T follicular helper cell (primary cell): ENCODE measurements around the gene LTBP3.

Experiments
- DNase-seq: peaks from one replicate; pipeline ENCODE4 v3.0.0-alpha.2; 2020; ENCODE audit warnings: low read depth
- total RNA-seq, 2 experiments: gene quantifications; one replicate each; lab custom pipeline; 2026; lab: John Stamatoyannopoulos, UW

Gene LTBP3
- total RNA-seq, result 18.3 to 139 reads per million in 2 experiments

- DNase-seq, result no peak
Observed at GRCh38 chr11:65558002-65558929, at the start of gene LTBP3. LTBP3 (minus strand) TSS chr11:65558359; CDS start chr11:65557959, 400 bp downstream.

- no peak for DNase-seq
Observed at GRCh38 chr11:65606876-65607613, 48.9 kb upstream of the LTBP3 start.

GRCh38 chr11:65604258-65604657 is 46.1 kb upstream of the LTBP3 start:
- no peak for DNase-seq

- no peak for DNase-seq
Observed at GRCh38 chr11:65599955-65600246, 41.7 kb upstream of the LTBP3 start.

- DNase-seq, result no peak
Observed at GRCh38 chr11:65599216-65599954, 41.2 kb upstream of the LTBP3 start.

- DNase-seq, result no peak
Observed at GRCh38 chr11:65598258-65598699, 40.1 kb upstream of the LTBP3 start.

- DNase-seq, result no peak
Observed at GRCh38 chr11:65596520-65596919, 38.4 kb upstream of the LTBP3 start.

GRCh38 chr11:65595543-65596281 is 37.6 kb upstream of the LTBP3 start, which contains the start of gene KCNK7:
KCNK7 (minus strand) TSS chr11:65595800; CDS start chr11:65595772, 28 bp downstream.
- DNase-seq, result no peak

GRCh38 chr11:65595131-65595530 is 37.0 kb upstream of the LTBP3 start:
- DNase-seq, result no peak

- no peak for DNase-seq
Observed at GRCh38 chr11:65593518-65594414, 35.6 kb upstream of the LTBP3 start.

GRCh38 chr11:65592858-65593517 is 34.8 kb upstream of the LTBP3 start:
- no peak for DNase-seq

- DNase-seq, result no peak
Observed at GRCh38 chr11:65591939-65592857, 34.0 kb upstream of the LTBP3 start.

- no peak for DNase-seq
Observed at GRCh38 chr11:65590240-65590738, 32.1 kb upstream of the LTBP3 start.

GRCh38 chr11:65589444-65590239 is 31.5 kb upstream of the LTBP3 start:
- no peak for DNase-seq

- peak; percentile 71 for DNase-seq
Observed at GRCh38 chr11:65588199-65589054, 30.3 kb upstream of the LTBP3 start.

GRCh38 chr11:65586676-65587075 is 28.5 kb upstream of the LTBP3 start:
- no peak for DNase-seq

GRCh38 chr11:65586247-65586630 is 28.1 kb upstream of the LTBP3 start:
- no peak for DNase-seq
